ENCODE data around the gene IL1RL2. TPM values are rescaled to one million over a fixed set of nuclear protein-coding genes. Genes with fewer than 3 reads are reported as not detected.
A peak's percentile ranks its signal among the peaks of the same experiment; 100 is the strongest.

Gene IL1RL2
- total RNA-seq, 1 donor from 2014 or later, result 2.3 TPM

DNA sequence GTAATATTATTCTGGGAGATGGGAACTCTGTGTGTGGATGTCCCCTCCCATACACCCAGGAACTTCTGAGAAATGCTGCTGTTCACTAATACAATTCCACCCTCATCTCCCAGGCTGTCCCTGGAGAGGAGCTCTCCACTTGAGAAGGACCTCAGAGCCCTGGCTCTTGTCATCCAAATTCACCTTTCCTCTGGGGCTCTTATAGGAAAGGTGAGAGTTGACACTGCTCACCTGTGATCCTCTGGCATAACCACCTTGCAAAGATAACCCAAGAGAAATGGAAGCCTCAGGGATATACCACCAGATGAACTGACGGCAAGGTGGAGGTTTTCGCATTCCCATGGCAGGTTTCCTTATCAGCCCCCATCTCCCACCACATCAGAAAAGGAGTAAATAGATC, 52.0 kb downstream of the IL1RL2 start:
- DNase-seq (ENCODE audit: low spot score), result no peak

DNA sequence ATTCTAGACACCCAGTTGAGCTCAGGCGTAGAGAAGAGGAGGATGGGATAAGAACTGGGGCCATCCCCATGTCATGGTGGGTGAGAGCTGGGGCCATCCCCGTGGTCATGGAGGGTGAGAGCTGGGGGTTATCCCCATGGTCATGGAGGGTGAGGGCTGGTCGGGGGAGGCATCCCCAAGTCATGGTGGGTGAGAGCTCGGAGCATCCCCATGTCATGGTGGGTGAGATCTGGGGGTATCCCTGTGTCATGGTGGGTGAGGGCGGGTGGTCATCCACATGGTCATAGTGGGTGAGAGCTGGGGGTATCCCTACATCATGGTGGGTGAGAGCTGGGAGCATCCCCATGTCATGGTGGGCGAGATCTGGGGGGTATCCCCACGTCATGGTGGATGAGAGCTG, 52.5 kb downstream of the IL1RL2 start:
- no peak for DNase-seq (ENCODE audit: low spot score)

DNA sequence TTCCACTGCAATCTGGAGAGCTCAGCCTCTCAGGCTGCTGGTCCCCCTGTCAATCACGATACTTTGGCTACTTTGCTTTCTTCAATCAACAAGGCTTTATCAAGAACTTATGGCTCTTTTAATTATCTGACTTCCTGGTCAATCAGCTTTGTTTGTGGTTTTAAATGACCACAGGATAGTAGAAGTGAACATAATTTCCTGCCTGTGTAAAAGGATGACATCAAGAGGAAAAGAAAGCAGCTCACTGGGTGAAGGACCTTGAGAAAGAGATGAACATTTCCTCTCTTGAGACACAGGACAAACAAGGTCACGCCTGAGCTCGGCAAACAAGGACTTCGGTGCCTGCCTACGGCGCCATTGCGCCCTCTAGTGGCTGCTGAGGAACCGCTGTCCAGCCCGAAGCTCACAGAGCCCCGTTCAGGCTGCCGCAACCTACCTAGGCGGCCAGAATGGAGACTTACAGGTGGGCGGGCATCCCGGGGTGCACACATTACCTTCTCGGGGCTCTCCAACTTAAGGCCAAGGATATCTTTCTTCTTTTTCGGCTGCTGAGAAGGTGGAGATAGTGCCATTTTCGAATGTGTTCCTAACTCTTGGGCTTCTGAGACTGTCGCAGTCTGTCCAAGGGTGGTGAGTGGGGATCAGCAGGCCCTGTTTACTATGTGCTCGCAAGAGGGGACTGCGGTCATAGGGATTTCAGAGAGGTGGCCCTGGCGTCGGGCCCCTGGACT, 54.0 kb downstream of the IL1RL2 start:
- DNase-seq (ENCODE audit: low spot score), result peak; percentile 94

DNA sequence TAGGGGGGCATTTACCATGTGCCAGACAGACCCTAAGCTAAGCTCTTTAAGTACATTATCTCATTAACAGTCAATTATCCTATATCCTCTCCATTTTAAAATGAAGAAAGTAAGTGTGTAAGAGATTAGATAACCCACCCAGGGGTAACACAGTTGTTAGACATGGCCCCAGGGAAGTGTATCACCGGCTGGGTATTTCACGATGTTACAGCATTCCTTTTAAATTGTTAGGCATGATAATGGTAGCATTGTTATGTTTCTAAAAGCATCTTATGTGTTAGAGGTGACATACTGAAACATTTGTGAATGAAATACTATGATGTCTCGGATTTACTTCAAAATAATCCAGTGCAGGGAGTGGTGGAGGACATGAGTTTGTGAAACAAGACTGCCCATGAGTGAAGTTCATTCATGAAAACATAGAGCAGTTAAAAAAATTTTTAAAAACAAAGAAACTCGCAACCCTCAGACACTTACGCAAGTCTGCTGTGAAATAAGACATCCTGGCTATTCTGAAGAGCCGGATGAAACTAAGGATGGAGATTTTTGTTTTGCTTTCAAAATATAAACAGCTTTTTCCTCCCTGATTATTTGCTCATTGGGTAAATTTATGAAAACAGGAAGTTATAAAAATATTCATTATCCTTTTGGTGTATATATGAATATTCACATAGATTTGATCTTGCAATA, 54.9 kb downstream of the IL1RL2 start:
- DNase-seq (ENCODE audit: low spot score), result no peak

DNA sequence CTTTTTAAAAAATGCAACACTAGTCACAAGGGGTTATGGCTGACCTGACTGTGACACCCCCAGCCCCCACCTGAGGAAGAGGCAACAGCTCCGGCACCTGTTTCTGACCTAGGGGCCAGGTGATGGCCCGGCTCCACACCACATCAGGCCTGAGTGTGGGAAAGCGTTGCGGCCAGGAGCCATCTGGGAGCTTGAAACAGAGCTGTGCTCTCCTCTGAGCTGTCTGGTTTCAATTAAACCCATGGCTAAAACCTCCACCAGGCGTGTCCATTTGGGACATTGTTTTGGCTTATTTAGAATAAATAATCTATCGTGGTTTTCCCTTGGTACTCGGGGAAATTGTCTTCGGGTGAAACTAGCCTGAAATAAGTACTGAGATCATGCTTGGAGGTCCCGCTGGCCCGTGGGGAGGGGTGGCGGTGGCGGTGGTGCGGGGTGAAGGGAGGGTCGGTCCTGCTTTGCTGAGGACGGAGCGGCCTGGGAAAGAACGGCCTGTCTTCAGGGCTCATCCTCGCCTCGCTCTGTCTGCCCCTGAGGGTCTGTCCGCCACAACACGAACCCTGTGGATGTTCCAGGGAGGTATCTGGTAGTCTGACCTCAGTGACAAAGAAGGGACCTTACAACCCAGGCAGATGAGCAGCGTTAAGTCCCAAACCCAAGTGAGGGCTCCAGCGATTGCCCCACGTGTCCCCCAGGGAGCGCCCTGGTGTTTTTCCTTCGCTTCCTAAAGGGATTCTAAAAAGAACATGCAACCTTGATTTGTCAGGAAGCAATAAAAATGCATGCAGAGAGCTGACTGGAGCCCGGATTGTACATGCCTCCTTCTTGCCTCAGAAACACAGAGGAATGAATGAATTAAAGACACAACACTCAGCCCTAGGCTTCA, 58.7 kb downstream of the IL1RL2 start:
- DNase-seq (ENCODE audit: low spot score), result no peak

DNA sequence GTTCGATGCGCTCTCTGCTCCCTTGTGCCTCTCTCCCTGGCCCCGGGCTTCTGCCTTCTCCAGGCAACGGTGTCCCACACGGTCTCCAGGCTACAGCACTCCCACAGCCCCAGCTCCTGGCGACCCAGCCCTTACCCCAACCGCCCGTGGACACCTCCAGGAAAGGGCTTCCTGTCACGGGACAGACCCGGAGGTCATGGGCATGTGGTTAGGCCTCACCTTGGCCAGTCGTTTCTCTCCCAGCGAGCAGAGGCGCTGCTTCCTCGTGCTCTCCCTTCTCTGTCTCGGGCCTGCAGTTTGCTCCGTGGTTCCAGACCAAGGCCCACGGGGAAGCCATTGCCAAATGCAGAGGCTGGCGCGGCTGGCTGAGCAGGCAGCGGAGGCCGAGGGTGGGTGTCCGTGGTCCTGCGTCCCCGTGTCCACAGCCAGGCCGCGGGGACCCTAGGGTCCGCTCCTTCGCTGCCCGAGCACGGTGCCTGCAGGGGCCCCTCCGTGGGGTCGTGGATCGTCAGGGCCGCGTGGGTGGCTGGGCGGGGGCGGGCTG, 63.5 kb downstream of the IL1RL2 start:
- no peak for DNase-seq (ENCODE audit: low spot score)

- DNase-seq (ENCODE audit: low spot score), result peak; percentile 53
Measured at GRCh38 chr2:102251042-102251848, 64.4 kb downstream of the IL1RL2 start.

- no peak for DNase-seq (ENCODE audit: low spot score)
Measured at GRCh38 chr2:102251849-102252203, 65.0 kb downstream of the IL1RL2 start.

GRCh38 chr2:102252236-102252635, 65.4 kb downstream of the IL1RL2 start:
- DNase-seq (ENCODE audit: low spot score), result no peak

DNA sequence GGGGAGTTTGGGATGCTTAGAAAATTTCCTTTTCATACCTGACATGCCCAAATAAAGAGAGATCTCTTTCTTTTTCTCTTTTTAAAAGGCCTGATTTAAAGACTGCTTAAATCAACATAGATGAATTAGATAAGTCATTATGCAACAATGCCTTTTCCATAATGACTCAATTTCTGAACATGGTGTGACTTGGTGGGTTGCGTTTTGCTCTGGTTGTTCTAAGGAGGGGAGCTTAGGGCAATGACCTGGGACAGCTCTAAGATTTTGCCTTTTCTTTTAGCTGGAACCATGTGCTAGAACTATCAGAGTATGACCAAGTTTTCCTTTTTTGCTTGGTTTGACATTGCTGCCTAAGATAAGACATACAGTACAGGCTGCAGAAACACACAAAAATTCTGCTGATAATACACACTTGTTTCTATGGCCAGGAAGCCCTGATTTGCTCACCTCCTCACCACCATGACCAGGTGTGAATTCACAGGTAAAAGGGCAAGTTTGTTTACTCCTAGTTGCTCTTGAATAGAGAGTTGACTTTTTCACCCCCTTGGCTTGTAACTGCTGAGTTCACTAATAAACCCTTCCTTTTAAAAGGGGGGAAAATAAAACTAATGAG, 66.4 kb downstream of the IL1RL2 start:
- DNase-seq (ENCODE audit: low spot score), result no peak

GRCh38 chr2:102253753-102254150, 66.9 kb downstream of the IL1RL2 start:
- no peak for DNase-seq (ENCODE audit: low spot score)

DNA sequence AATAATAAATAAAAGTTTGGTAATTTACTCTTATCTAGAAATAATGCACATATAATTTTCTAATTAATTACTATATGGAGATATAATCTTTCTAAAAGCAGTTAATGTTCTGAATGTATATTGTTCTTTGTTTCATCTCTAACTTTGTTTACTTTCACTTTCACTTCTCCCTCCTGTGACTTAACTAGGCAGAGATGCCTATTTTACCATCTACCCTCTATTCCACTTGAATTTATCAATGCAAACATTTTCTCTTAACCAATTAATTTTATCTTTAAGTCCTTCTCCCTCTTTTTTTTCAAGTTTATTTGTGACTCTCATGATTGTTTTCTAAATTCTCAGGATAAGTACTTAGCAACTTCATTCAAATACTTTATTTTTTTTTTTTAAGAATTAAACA, 69.5 kb downstream of the IL1RL2 start:
- no peak for DNase-seq (ENCODE audit: low spot score)

GRCh38 chr2:102256874-102257462, 70.1 kb downstream of the IL1RL2 start:
- no peak for DNase-seq (ENCODE audit: low spot score)

DNA sequence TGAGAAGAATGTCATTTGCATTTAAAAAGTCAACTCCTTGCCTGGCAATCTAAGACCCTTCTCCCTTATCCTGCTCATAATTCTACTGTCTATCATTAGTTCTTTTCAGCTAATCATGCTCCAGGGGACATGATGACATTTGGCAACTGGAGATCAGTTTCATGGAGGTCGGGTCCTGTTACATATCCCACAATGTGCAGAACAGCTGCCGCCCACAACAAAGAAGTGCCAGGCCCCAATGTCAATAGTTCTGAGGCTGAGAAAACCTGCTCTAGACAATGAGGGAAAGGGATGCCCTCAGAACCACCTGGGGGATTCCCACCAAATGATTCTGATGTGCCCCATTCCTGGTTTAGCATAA, 71.2 kb downstream of the IL1RL2 start:
- no peak for DNase-seq (ENCODE audit: low spot score)

DNA sequence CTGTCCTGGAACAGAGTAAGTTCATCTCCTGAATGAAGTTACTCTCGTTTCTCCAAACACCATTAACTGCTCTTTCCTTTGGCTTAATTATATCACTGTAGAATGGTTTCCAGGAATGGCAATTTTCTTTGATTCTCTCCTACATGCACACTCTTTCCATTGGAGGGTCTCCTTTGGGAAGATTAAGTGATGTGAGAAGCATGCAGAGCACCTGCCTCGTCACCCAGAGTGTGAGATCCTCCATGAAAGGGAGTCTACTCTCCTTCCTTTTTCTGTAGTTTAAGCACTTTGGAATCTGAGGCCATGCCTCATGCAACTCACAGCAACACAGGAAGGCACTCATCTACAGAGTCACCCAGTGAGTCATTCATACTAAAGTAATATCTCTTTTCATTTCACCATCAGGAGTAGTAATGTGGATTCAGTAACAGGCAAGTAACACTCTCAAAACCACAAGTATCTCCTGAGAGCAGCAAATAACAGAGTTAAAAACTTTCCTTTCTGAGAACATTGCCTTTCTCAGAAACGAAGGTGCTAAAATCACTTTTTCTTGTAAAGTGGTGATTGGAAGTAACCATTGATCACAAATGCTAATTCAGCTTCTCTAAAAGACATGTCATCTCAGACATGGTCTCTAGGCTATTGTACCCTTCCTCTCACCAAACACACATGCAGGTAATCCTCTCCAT, 71.7 kb downstream of the IL1RL2 start:
- no peak for DNase-seq (ENCODE audit: low spot score)

DNA sequence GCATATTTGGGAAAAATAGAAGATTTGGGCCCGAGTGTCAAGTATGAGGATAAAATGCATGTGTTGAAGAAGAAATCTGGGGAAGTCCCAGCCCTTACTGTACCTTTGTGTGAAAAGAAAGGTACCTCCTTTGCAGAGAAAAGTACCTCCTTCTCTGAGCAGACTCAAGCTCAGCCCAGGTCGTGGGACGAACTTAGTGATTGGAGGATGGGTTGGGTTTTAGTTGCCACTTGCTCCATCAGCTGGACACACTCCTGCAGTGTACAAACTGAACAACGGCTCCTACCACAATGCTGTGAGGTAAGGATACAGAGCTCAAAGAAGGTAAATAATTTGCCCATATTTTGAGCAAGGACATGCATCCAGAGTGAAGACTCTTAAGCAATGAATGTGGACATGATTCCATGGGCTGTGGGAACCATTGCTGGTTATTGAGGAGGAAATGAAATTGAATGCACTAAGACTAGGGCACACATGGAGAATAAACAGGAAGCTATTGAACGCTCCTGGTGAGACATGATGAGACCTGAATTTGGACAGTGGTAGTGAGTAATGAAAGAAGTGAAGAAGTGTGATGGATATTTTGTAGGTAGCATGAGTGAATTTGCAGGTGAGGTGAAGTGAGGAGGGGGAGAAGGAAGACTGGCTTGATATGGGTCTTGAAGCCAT, 74.8 kb downstream of the IL1RL2 start:
- no peak for DNase-seq (ENCODE audit: low spot score)

DNA sequence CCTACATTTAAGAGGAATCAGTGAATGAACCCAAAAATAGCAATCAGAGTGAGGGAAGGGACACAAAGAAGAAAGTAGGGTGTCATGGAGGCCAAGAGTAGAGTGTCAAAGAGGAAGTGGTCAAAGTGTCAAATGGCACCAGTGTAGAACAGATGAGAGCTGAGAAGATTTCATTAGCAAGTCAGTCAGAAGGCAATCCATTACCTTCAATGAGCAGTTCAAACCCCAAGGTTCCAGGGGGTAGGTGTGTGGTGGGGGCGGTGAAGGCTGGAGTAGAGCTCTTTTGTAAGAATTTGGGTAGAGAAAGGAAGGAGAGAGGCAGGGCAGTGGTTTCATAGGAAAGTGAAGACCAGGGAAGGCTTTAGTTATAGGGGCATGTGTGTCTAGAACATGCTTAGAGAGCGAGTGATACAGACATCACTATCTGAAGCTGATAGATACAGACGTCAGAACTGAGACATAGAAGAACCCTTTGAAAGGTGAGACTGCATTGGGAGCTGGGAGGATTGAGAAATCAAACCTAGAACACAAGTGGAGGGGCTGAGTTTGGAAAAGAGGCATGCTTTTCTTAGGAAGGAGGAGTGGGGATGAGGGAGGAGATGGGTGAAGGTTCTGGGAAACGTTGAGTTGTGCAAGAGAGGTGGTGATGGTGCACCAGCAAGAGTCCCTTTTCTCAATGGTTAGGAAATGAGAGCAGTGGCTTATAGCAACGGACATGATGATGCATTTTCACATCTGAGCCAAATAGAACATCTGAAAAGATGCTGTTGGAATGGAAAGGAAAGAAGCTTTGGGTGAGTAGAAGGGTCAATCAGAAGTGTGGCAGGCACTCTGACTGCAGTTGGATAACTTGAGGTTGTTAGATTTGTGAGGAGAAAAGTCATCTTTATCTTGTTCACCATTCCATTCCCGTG, 75.7 kb downstream of the IL1RL2 start:
- no peak for DNase-seq (ENCODE audit: low spot score)

DNA sequence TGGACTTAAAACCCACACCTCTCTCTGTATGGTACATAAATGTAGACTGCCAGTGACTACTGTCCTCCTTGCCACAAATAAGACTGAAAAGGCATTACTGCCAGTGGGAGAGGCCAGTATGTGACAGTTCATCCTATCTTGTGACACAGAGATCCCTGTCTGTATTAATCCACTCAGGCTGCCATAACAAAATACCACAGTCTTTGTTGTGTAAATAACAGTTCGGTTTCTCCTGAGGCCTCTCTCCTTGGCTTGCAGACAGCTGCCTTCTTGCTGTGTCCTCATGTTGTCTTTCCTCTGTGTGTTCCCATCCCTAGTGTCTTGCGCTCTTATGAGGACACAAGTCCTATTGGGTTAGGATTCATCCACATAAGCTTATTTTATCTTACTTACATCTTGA, 78.1 kb downstream of the IL1RL2 start:
- DNase-seq (ENCODE audit: low spot score), result no peak
